Tibial artery (tissue), 4 donors: Measurements from ENCODE around the gene CAPN2.

Experiments
- DNase-seq, 2 donors: peaks; one replicate each; pipeline ENCODE4 v3.0.0-alpha.2; 2019
- H3K27ac ChIP-seq, 2 donors: fragments of 200-600 bp; sonication (generic) in 1 of 2; 1 replicate in 1 of 2; 2 replicates in 1 of 2; pipeline ENCODE4 v1.5.1; 2018 to 2019; ENCODE audit warnings: mild to moderate bottlenecking in 1 of 2
- H3K27me3 ChIP-seq, 2 donors: fragments of 200-600 bp; sonication (generic) in 1 of 2; one replicate each; pipeline versions ENCODE4 v1.5.1 to v1.6.0; 2016 to 2019
- H3K36me3 ChIP-seq, 3 donors: fragments of 200-600 bp; sonication (generic) in 2 of 3; one replicate each; pipeline ENCODE4 v1.5.1; 2016 to 2019; ENCODE audit warnings: mild to moderate bottlenecking in 2 of 3
- H3K4me1 ChIP-seq, 4 donors: fragments of 200-600 bp; sonication (generic) in 2 of 4; 1 replicate in 3 of 4; 2 replicates in 1 of 4; pipeline ENCODE4 v1.5.1; 2016 to 2019
- H3K4me3 ChIP-seq, 2 donors: fragments of 200-600 bp; sonication (generic) in 1 of 2; 1 replicate in 1 of 2; 2 replicates in 1 of 2; pipeline ENCODE4 v1.5.1; 2018 to 2019; ENCODE audit warnings: mild to moderate bottlenecking in 2 of 2
- H3K9me3 ChIP-seq, 3 donors: fragments of 200-600 bp; sonication (generic) in 1 of 3; one replicate each; pipeline ENCODE4 v1.5.1; 2016 to 2019
- CTCF ChIP-seq, 2 experiments: fragments of 200-600 bp in 1 of 2; fragments of 450-650 bp in 1 of 2; IDR thresholded peaks; one replicate each; pipeline ENCODE4 v1.5.1; 2017 to 2019; ENCODE audit warnings: antibody characterized with exemption in 2 of 2, mild to moderate bottlenecking in 1 of 2, moderate library complexity in 1 of 2
- intact Hi-C: fragments of 100-400 bp; cut with DNase I; formaldehyde crosslinking; loops from one replicate; pipeline ENCODE4 v1.15.0; 2023; ENCODE audit warnings: low total_unique reads

Gene CAPN2

GRCh38 chr1:223669003-223669795 is 43.1 kb upstream of the CAPN2 start:
- Histone ChIP-seq H3K36me3 (no peaks in the 10 kb centered on the region), H3K27me3 (no peaks in the 10 kb centered on the region), H3K4me1 (no peaks in the 10 kb centered on the region), H3K4me3 (no peak overlapping the region), H3K9me3 (peaks cover 0 to 9% (median 4%) of the 10 kb centered on the region in 3 donors), H3K27ac (no peak overlapping the region)
- intact Hi-C loops = no loop called here
- DNase-seq = no peak
- no peak for TF ChIP-seq CTCF (IDR thresholded peaks at IDR 0.05)

- intact Hi-C loops = no loop called here
- no peak overlapping the region for H3K4me3 ChIP-seq
- no peaks in the 10 kb centered on the region for H3K27me3 ChIP-seq
- no peaks in the 10 kb centered on the region for H3K36me3 ChIP-seq
- H3K27ac ChIP-seq = no peak overlapping the region
- H3K9me3 ChIP-seq = peaks cover 0 to 11% (median 7%) of the 10 kb centered on the region in 3 donors
- H3K4me1 ChIP-seq = no peaks in the 10 kb centered on the region
- DNase-seq = no peak
- TF ChIP-seq CTCF (IDR thresholded peaks at IDR 0.05) = no peak
Observed at GRCh38 chr1:223670458-223671159, 41.7 kb upstream of the CAPN2 start.

- no peak for TF ChIP-seq CTCF (IDR thresholded peaks at IDR 0.05)
- intact Hi-C loops = no loop called here
- Histone ChIP-seq H3K4me3 (no peak overlapping the region), H3K27ac (no peak overlapping the region), H3K9me3 (peaks cover 0 to 11% (median 7%) of the 10 kb centered on the region in 3 donors), H3K36me3 (no peaks in the 10 kb centered on the region), H3K4me1 (no peaks in the 10 kb centered on the region), H3K27me3 (no peaks in the 10 kb centered on the region)
- DNase-seq = no peak
Observed at GRCh38 chr1:223674119-223674890, 38.0 kb upstream of the CAPN2 start.

- H3K4me3 ChIP-seq = no peak overlapping the region
- intact Hi-C loops = no loop called here
- peaks cover 0 to 6% (median 5%) of the 10 kb centered on the region in 3 donors for H3K9me3 ChIP-seq
Observed at GRCh38 chr1:223678841-223679240, 33.5 kb upstream of the CAPN2 start.

More at GRCh38 chr1:223678841-223679240, 33.5 kb upstream of the CAPN2 start:
- Histone ChIP-seq H3K27ac (no peak overlapping the region), H3K27me3 (peaks cover 0 to under 1% of the 10 kb centered on the region in 2 donors), H3K36me3 (no peaks in the 10 kb centered on the region), H3K4me1 (no peaks in the 10 kb centered on the region)
- DNase-seq = no peak
- TF ChIP-seq CTCF (IDR thresholded peaks at IDR 0.05) = no peak
